Natural killer cell (primary cell): ENCODE measurements around the gene PPP1R3F. TPM values are rescaled to one million over a fixed set of nuclear protein-coding genes. Genes with fewer than 3 reads are reported as not detected.

Source experiments
- ATAC-seq, 3 donors: fragments of 150-1000 bp in 2 of 3; fragments of 200-7000 bp in 1 of 3; cut with Tn5 transposase; 1 replicate in 1 of 3; 2 replicates in 2 of 3; pipeline ENCODE4 v1.10.0; 2021; ENCODE audit warnings: mild to moderate bottlenecking in 2 of 3, moderate library complexity in 2 of 3
- DNase-seq, 2 donors: peaks; one replicate each; pipeline versions ENCODE4 v3.0.0 to v3.0.0-alpha.2; 2013 to 2021; ENCODE audit warnings: mixed read lengths in 1 of 2
- H3K27ac ChIP-seq: one replicate; pipeline ENCODE4 v1.5.1; 2013; ENCODE audit warnings: mild to moderate bottlenecking, low read length
- H3K27me3 ChIP-seq: one replicate; pipeline ENCODE4 v1.6.1; 2013; ENCODE audit warnings: low read length; ENCODE audit not compliant: control insufficient read depth, insufficient read depth
- H3K36me3 ChIP-seq: one replicate; pipeline ENCODE4 v1.6.1; 2013; ENCODE audit warnings: low read length; ENCODE audit not compliant: control insufficient read depth, insufficient read depth
- H3K4me1 ChIP-seq: one replicate; pipeline ENCODE4 v1.6.1; 2013; ENCODE audit warnings: low read length; ENCODE audit not compliant: control insufficient read depth, insufficient read depth
- H3K4me3 ChIP-seq: one replicate; pipeline ENCODE4 v1.5.1; 2013; ENCODE audit warnings: low read length
- H3K9me3 ChIP-seq: one replicate; pipeline ENCODE4 v1.6.1; 2013; ENCODE audit warnings: low read length; ENCODE audit not compliant: control insufficient read depth, insufficient read depth
- H3K27ac Mint-ChIP-seq, 2 donors: one replicate each; pipeline ENCODE4 v1.8.0; 2022; ENCODE audit warnings: mild to moderate bottlenecking in 2 of 2, mixed read lengths in 2 of 2, moderate library complexity in 1 of 2
- H3K27me3 Mint-ChIP-seq, 2 donors: one replicate each; pipeline ENCODE4 v1.8.0; 2022; ENCODE audit warnings: low read depth in 2 of 2, mixed read lengths in 2 of 2
- H3K36me3 Mint-ChIP-seq: one replicate; pipeline ENCODE4 v1.8.0; 2022; ENCODE audit warnings: mixed read lengths
- H3K4me1 Mint-ChIP-seq, 2 donors: one replicate each; pipeline ENCODE4 v1.8.0; 2022; ENCODE audit warnings: mixed read lengths in 2 of 2
- H3K4me3 Mint-ChIP-seq: one replicate; pipeline ENCODE4 v1.8.0; 2022; ENCODE audit warnings: mild to moderate bottlenecking, moderate library complexity, mixed read lengths
- H3K9me3 Mint-ChIP-seq, 2 donors: one replicate each; pipeline ENCODE4 v1.8.0; 2022; ENCODE audit warnings: mixed read lengths in 2 of 2
- CTCF ChIP-seq: fragments of 200-600 bp; IDR thresholded peaks from one replicate; pipeline ENCODE4 v1.8.0; 2022; ENCODE audit warnings: antibody characterized with exemption
- WGBS: methylation state at CpG from one replicate; pipeline ENCODE4 v1.1.7; 2013; ENCODE audit warnings: missing lambda C conversion rate; ENCODE audit not compliant: insufficient coverage; 5-methylcytosine and 5-hydroxymethylcytosine counted together
- intact Hi-C: fragments of 100-400 bp; cut with micrococcal nuclease; formaldehyde crosslinking; loops from one replicate; pipeline ENCODE4 v1.14.2; 2022
- total RNA-seq, 4 donors: library from RNA; stranded (reverse); fragments of 120-200 nt in 1 of 4; gene quantifications; one replicate each; pipeline versions ENCODE4 v1.2.3 to v1.2.4, GENCODE V29; 2013 to 2022

The PPP1R3F gene
- total RNA-seq, 3 donors from 2014 or later (not counting 1 experiment from before 2014, with no cell fraction given) = 2.9 to 4.3 (median 3.6) TPM

GRCh38 chrX:49270249-49270921 is 792 bp downstream of the PPP1R3F start:
- Mint-ChIP-seq H3K4me1 (peaks cover 41 to 55% of the 10 kb centered on the region in 2 donors), H3K9me3 (no peaks in the 10 kb centered on the region), H3K36me3 (no peaks in the 10 kb centered on the region), H3K27ac (peak overlapping the region; percentile 34 to 96), H3K27me3 (no peaks in the 10 kb centered on the region), H3K4me3 (peak overlapping the region; percentile 61)
- H3K9me3 ChIP-seq = no peaks in the 10 kb centered on the region
- H3K27me3 ChIP-seq = no peaks in the 10 kb centered on the region
- H3K4me1 ChIP-seq = peaks cover 60% of the 10 kb centered on the region
- ATAC-seq (no peak), DNase-seq (no peak)
- H3K36me3 ChIP-seq = no peaks in the 10 kb centered on the region
- WGBS = 60% methylated on average over 66 of the region's 66 CpGs
- intact Hi-C loops = no loop called here
- TF ChIP-seq CTCF = no peak
- peak overlapping the region; percentile 88 for H3K27ac ChIP-seq
- peak overlapping the region; percentile 54 for H3K4me3 ChIP-seq

- no peaks in the 10 kb centered on the region for H3K27me3 ChIP-seq
- ATAC-seq = no peak
- 97% methylated on average over 2 of the region's 2 CpGs for WGBS
- no peak overlapping the region for H3K4me3 ChIP-seq
- H3K4me1 ChIP-seq = peaks cover 67% of the 10 kb centered on the region
- DNase-seq = no peak
- Mint-ChIP-seq H3K27me3 (no peaks in the 10 kb centered on the region), H3K36me3 (no peaks in the 10 kb centered on the region), H3K9me3 (no peaks in the 10 kb centered on the region), H3K4me1 (peaks cover 43 to 59% of the 10 kb centered on the region in 2 donors), H3K27ac (peak overlapping the region; percentile 34 to 83), H3K4me3 (peak overlapping the region; percentile 61)
- TF ChIP-seq CTCF = no peak
- no peaks in the 10 kb centered on the region for H3K9me3 ChIP-seq
- no peaks in the 10 kb centered on the region for H3K36me3 ChIP-seq
- H3K27ac ChIP-seq = peak overlapping the region; percentile 19
- intact Hi-C loops = no loop called here
These were observed 1.7 kb downstream of the PPP1R3F start for GRCh38 chrX:49271341-49271740.

- no peaks in the 10 kb centered on the region for H3K27me3 ChIP-seq
- Mint-ChIP-seq H3K4me1 (peaks cover 43 to 64% of the 10 kb centered on the region in 2 donors), H3K9me3 (no peaks in the 10 kb centered on the region), H3K36me3 (no peaks in the 10 kb centered on the region), H3K4me3 (peak overlapping the region; percentile 65), H3K27me3 (no peaks in the 10 kb centered on the region), H3K27ac (peak overlapping the region; percentile 52 to 67)
- H3K4me3 ChIP-seq = no peak overlapping the region
- H3K27ac ChIP-seq = peak overlapping the region; percentile 38
- intact Hi-C loops = no loop called here
- no peaks in the 10 kb centered on the region for H3K9me3 ChIP-seq
- TF ChIP-seq CTCF = no peak
- H3K4me1 ChIP-seq = peaks cover 67% of the 10 kb centered on the region
- WGBS = 29% methylated on average over 3 of the region's 6 CpGs
- H3K36me3 ChIP-seq = no peaks in the 10 kb centered on the region
- DNase-seq (peak in 1 of 2 donors; percentile 41), ATAC-seq (no peak)
These were observed 2.8 kb downstream of the PPP1R3F start for GRCh38 chrX:49272421-49272820.
